Measurements from ENCODE around the gene APEH. TPM values are rescaled to one million over a fixed set of nuclear protein-coding genes. Genes with fewer than 3 reads are reported as not detected.

Gene APEH
- total and polyA plus RNA-seq, 2 of the 4 experiments (the other 2 are of a cell fraction), result 89.2 to 142 TPM

GRCh38 chr3:49629866-49630265 is 44.3 kb upstream of the APEH start:
- no peak overlapping the region for H4K91ac ChIP-seq (ENCODE audit: insufficient read depth, low read depth, low read length)
- intact Hi-C loops (cut with micrococcal nuclease), result no loop called here
- no peak overlapping the region for H3K23ac ChIP-seq (ENCODE audit: low read depth, low read length)
- DNase-seq (no peak), ATAC-seq (ENCODE audit: low read depth) (no peak)
- H3K4ac ChIP-seq (ENCODE audit: low read depth, low read length), result no peak overlapping the region
- no peak overlapping the region for H4K8ac ChIP-seq (ENCODE audit: low read depth in 2 of 2, low read length in 2 of 2)
- peaks cover 44% of the 10 kb centered on the region for H3K27me3 ChIP-seq (ENCODE audit: control insufficient read depth, insufficient read depth, low read length)
- ChIA-PET CTCF (no interaction called here), POLR2A (ENCODE audit: unreplicated experiment) (no interaction called here)
- no peak overlapping the region for H3K4me2 ChIP-seq (ENCODE audit: low read depth, low read length)
- in situ Hi-C loops (cut with MboI; ENCODE audit: low sequenced_read_pairs), result no loop called here
- H3K56ac ChIP-seq (ENCODE audit: extremely low read depth, insufficient read depth, low read length), result no peak overlapping the region
- H3K9me1 ChIP-seq (ENCODE audit: insufficient read depth, low read length), result no peaks in the 10 kb centered on the region
- H2BK20ac ChIP-seq (ENCODE audit: low read depth, low read length), result no peak overlapping the region
- H2AFZ ChIP-seq (replicated peaks; ENCODE audit: low read length, poor library complexity), result no peak overlapping the region
- no peak overlapping the region for H3K27ac ChIP-seq (ENCODE audit: insufficient read depth, low read length)
- no peak overlapping the region for H2BK5ac ChIP-seq (ENCODE audit: low read depth, low read length, poor library complexity, severe bottlenecking)
- H3K4me3 ChIP-seq (ENCODE audit: insufficient read depth, low read depth, low read length), result no peak overlapping the region
- no peak overlapping the region for H2BK15ac ChIP-seq (ENCODE audit: low read depth, low read length)
- H3K4me1 ChIP-seq (ENCODE audit: control insufficient read depth, insufficient read depth, low read length), result no peaks in the 10 kb centered on the region
- no peak overlapping the region for H3K18ac ChIP-seq (ENCODE audit: low read depth, low read length)
- no peak overlapping the region for H3K9ac ChIP-seq (ENCODE audit: low read depth, low read length)
- no peak overlapping the region for H4K5ac ChIP-seq (ENCODE audit: low read depth, low read length)
- no peak overlapping the region for H2BK120ac ChIP-seq (ENCODE audit: low read depth, low read length)
- WGBS, 2 experiments (ENCODE audit: extremely low coverage in 2 of 2, insufficient read length in 1 of 2), result no CpG with 5 or more reads among the region's 6 CpGs
- no peaks in the 10 kb centered on the region for H4K20me1 ChIP-seq (ENCODE audit: insufficient read depth, low read length)
- peaks cover 2% of the 10 kb centered on the region; the same call in 1 of the 2 replicates for H3K9me3 ChIP-seq (ENCODE audit: control insufficient read depth, insufficient read depth, low read length)
- H3K36me3 ChIP-seq (ENCODE audit: control insufficient read depth, insufficient read depth, low read length), result no peaks in the 10 kb centered on the region
- dilution Hi-C loops (cut with HindIII; ENCODE audit: low sequenced_read_pairs, unreplicated experiment), result no loop called here
- H2AK5ac ChIP-seq (ENCODE audit: low read depth, low read length), result no peak overlapping the region
- H3K14ac ChIP-seq (replicated peaks; ENCODE audit: low read depth, low read length), result no peak overlapping the region
- no peak overlapping the region for H2AK9ac ChIP-seq (replicated peaks; ENCODE audit: low read depth, low read length, poor library complexity)
- no peaks in the 10 kb centered on the region for H3K79me1 ChIP-seq (ENCODE audit: low read depth in 1 of 2, low read length in 2 of 2)
- no TSS peak for BruUV-seq (replicated peaks)
- TF ChIP-seq MAZ (IDR thresholded peaks at IDR 0.05; ENCODE audit: borderline replicate concordance, low read depth, low read length) (no peak), SMC3 (IDR thresholded peaks at IDR 0.05; ENCODE audit: low read depth, low read length) (no peak), RAD21 (IDR thresholded peaks at IDR 0.05; ENCODE audit: low read length) (no peak), CHD1 (IDR thresholded peaks at IDR 0.05; ENCODE audit: low read depth, low read length) (no peak), BHLHE40 (IDR thresholded peaks at IDR 0.05; ENCODE audit: low read depth, low read length) (no peak), POLR2A (IDR thresholded peaks at IDR 0.05; ENCODE audit: low read depth, low read length) (no peak), CEBPB (IDR thresholded peaks at IDR 0.05; ENCODE audit: low read depth, low read length) (no peak), CTCF (conservative IDR thresholded peaks at IDR 0.05; ENCODE audit: low read depth, low read length) (no peak), MAFK (IDR thresholded peaks at IDR 0.05; ENCODE audit: low read depth, low read length) (no peak), NFE2L2 (IDR thresholded peaks at IDR 0.05; ENCODE audit: low read depth, low read length) (no peak), RFX5 (IDR thresholded peaks at IDR 0.05; ENCODE audit: low read depth, low read length) (no peak)
- TF ChIP-seq, protein P1, sequence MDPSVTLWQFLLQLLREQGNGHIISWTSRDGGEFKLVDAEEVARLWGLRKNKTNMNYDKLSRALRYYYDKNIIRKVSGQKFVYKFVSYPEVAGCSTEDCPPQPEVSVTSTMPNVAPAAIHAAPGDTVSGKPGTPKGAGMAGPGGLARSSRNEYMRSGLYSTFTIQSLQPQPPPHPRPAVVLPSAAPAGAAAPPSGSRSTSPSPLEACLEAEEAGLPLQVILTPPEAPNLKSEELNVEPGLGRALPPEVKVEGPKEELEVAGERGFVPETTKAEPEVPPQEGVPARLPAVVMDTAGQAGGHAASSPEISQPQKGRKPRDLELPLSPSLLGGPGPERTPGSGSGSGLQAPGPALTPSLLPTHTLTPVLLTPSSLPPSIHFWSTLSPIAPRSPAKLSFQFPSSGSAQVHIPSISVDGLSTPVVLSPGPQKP (IDR thresholded peaks at IDR 0.05; ENCODE audit: borderline replicate concordance, low read depth, low read length), result no peak
